Left lung (tissue), 10 donors: ENCODE data around the gene ERFL. TPM values are rescaled to one million over a fixed set of nuclear protein-coding genes. Genes with fewer than 3 reads are reported as not detected.

Source experiments
- ATAC-seq: fragments of 200-7000 bp; cut with Tn5 transposase; one replicate; pipeline ENCODE4 v1.9.1; 2020; ENCODE audit warnings: moderate library complexity
- DNase-seq, 4 donors: peaks; one replicate each; pipeline ENCODE4 v3.0.0-alpha.2; 2013 to 2020
- H3K27ac ChIP-seq, 2 donors: fragments of 200-600 bp; sonication (generic) in 1 of 2; one replicate each; pipeline versions ENCODE4 v1.5.0 to v1.8.0; 2020 to 2021
- H3K27me3 ChIP-seq, 2 donors: fragments of 200-600 bp; sonication (generic) in 1 of 2; one replicate each; pipeline versions ENCODE4 v1.5.0 to v1.8.0; 2020 to 2021
- H3K36me3 ChIP-seq, 2 donors: fragments of 200-600 bp; sonication (generic) in 1 of 2; one replicate each; pipeline versions ENCODE4 v1.5.0 to v1.8.0; 2020 to 2021
- H3K4me1 ChIP-seq, 2 donors: fragments of 200-600 bp; one replicate each; pipeline ENCODE4 v1.8.0; 2021
- H3K4me3 ChIP-seq, 2 donors: fragments of 200-600 bp; sonication (generic) in 1 of 2; one replicate each; pipeline versions ENCODE4 v1.5.0 to v1.8.0; 2020 to 2021; ENCODE audit warnings: mild to moderate bottlenecking in 1 of 2
- H3K9me3 ChIP-seq, 2 donors: fragments of 200-600 bp; sonication (generic) in 1 of 2; one replicate each; pipeline versions ENCODE4 v1.5.0 to v1.8.0; 2020 to 2021
- intact Hi-C, 2 donors: fragments of 100-400 bp; cut with DNase I; formaldehyde crosslinking; loops; one replicate each; pipeline versions ENCODE4 v1.11.2 to v1.14.2; 2022
- polyA plus RNA-seq, 6 donors: library from polyadenylated mRNA; unstranded; fragments of 120-200 nt; gene quantifications; one replicate each; pipeline ENCODE4 v1.2.1, GENCODE V29; 2013; ENCODE audit not compliant: insufficient read length in 6 of 6
- total RNA-seq, 2 donors: library from RNA; stranded (reverse); fragmentation: NEBNext Ultra II Directional; extraction: Animal tissue kit (Norgen Biotek cat#: 25700); gene quantifications; one replicate each; pipeline ENCODE4 v1.2.1, GENCODE V29; 2021
- TF ChIP-seq, protein P1 (sequence below), 2 donors: fragments of 200-600 bp; sonication (generic) in 1 of 2; IDR thresholded peaks; one replicate each; pipeline versions ENCODE4 v1.5.0 to v1.8.0; 2021; ENCODE audit warnings: antibody characterized with exemption in 2 of 2
- donor health status: DM: no; HTN: yes; CAD: no.
- donor health status: DM: no; HTN: no; CAD: no.

ERFL gene
- total and polyA plus RNA-seq, 8 donors = 0.08 to 0.38 (median 0.26) TPM; not detected in 2

GRCh38 chr19:41934849-41935374, 6.7 kb upstream of the ERFL start:
- Histone ChIP-seq H3K27me3 (peaks cover 30 to 82% of the 10 kb centered on the region in 2 donors), H3K36me3 (no peaks in the 10 kb centered on the region), H3K4me1 (peaks cover 0 to 6% of the 10 kb centered on the region in 2 donors), H3K4me3 (no peak overlapping the region), H3K9me3 (no peaks in the 10 kb centered on the region), H3K27ac (no peak overlapping the region)
- DNase-seq = peak in 3 of 4 donors; percentile 64 to 87 (median 66)
- intact Hi-C loops = loop anchor here (5.0 to 10.0 kb wide), 2 partner anchors 63 to 70 kb away; partner anchors contain the start of gene RPS19 (in 1 of the 2)
- ATAC-seq = peak; percentile 82
- TF ChIP-seq, protein P1, sequence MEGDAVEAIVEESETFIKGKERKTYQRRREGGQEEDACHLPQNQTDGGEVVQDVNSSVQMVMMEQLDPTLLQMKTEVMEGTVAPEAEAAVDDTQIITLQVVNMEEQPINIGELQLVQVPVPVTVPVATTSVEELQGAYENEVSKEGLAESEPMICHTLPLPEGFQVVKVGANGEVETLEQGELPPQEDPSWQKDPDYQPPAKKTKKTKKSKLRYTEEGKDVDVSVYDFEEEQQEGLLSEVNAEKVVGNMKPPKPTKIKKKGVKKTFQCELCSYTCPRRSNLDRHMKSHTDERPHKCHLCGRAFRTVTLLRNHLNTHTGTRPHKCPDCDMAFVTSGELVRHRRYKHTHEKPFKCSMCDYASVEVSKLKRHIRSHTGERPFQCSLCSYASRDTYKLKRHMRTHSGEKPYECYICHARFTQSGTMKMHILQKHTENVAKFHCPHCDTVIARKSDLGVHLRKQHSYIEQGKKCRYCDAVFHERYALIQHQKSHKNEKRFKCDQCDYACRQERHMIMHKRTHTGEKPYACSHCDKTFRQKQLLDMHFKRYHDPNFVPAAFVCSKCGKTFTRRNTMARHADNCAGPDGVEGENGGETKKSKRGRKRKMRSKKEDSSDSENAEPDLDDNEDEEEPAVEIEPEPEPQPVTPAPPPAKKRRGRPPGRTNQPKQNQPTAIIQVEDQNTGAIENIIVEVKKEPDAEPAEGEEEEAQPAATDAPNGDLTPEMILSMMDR (IDR thresholded peaks at IDR 0.05) = peak; percentile 78 to 90

DNA sequence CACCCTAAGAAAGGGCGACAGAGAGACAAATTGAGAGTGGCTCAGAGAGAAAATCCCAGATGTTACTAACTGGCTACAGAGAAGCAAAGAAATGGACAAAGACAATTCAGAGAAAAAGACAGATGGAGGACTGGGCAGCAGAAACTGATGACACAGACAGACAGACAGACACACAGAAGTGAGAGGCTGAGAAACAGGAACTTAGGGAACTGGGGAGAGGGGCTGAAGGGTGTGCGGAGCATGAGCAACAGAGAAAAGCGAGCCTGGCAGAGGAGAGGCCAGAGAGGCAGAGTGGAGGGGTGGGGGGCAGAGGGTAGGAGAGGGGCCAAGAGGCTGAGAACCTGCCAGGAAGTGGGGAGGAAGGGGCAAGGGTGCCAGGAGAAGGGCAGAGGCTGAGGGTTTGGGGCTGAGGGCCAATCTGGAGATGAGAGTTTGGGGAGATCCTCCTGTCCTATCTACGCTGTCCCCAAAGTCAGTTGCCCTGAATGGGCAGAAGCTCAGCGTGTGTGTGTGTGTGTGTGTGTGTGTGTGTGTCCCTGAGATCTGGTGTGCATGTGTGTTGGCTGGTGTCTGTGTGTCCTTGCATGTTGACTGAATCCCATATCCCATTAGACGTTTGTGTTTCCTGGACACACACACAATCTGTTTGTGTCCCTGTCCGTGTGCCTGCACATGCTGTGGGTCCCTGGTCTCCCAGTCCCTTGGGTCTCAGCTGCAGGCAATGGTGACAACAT, 5.6 kb upstream of the ERFL start:
- no peaks in the 10 kb centered on the region for H3K9me3 ChIP-seq
- no peak for ATAC-seq
- no peak overlapping the region for H3K27ac ChIP-seq
- H3K27me3 ChIP-seq = peaks cover 38 to 88% of the 10 kb centered on the region in 2 donors
- H3K4me3 ChIP-seq = no peak overlapping the region
- H3K36me3 ChIP-seq = no peaks in the 10 kb centered on the region
- peaks cover 3 to 8% of the 10 kb centered on the region in 2 donors for H3K4me1 ChIP-seq
- intact Hi-C loops = loop anchor here in 1 of 2 donors (10.0 kb wide), 1 partner anchor 69 kb away; the partner anchor contains the start of gene RPS19
- TF ChIP-seq, protein P1 (IDR thresholded peaks at IDR 0.05) = no peak
- DNase-seq = no peak

- H3K4me1 ChIP-seq = peaks cover 10 to 19% of the 10 kb centered on the region in 2 donors
- H3K27me3 ChIP-seq = peaks cover 40 to 94% of the 10 kb centered on the region in 2 donors
- no peaks in the 10 kb centered on the region for H3K36me3 ChIP-seq
- TF ChIP-seq, protein P1 (IDR thresholded peaks at IDR 0.05) = no peak
- intact Hi-C loops = loop anchor here in 1 of 2 donors (10.0 kb wide), 1 partner anchor 68 kb away; the partner anchor contains the start of gene RPS19
- no peaks in the 10 kb centered on the region for H3K9me3 ChIP-seq
- no peak for DNase-seq
- no peak overlapping the region for H3K4me3 ChIP-seq
- ATAC-seq = no peak
- H3K27ac ChIP-seq = no peak overlapping the region
These were observed 4.6 kb upstream of the ERFL start for GRCh38 chr19:41932720-41933332.

- no peak overlapping the region for H3K4me3 ChIP-seq
- H3K4me1 ChIP-seq = peaks cover 10 to 24% of the 10 kb centered on the region in 2 donors
- no peaks in the 10 kb centered on the region for H3K9me3 ChIP-seq
- H3K27me3 ChIP-seq = peaks cover 43 to 94% of the 10 kb centered on the region in 2 donors
- TF ChIP-seq, protein P1 (IDR thresholded peaks at IDR 0.05) = no peak
- H3K36me3 ChIP-seq = no peaks in the 10 kb centered on the region
- ATAC-seq (no peak), DNase-seq (no peak)
- H3K27ac ChIP-seq = no peak overlapping the region
- intact Hi-C loops = loop anchor here in 1 of 2 donors (10.0 kb wide), 1 partner anchor 67 kb away; the partner anchor contains the start of gene RPS19
These were observed 4.0 kb upstream of the ERFL start for GRCh38 chr19:41932259-41932719.
